Amniotic epithelial cell (primary cell): ENCODE measurements around the gene TATDN2.
"Not testable (repeated sequence)": the region's sequence is repeated elsewhere in the genome, so short reads cannot be mapped to it uniquely, and the experiment has no call there.

Source experiments
- DNase-seq: peaks from one replicate; pipeline ENCODE4 v3.0.0-alpha.2; 2010; ENCODE audit warnings: low read depth

Gene TATDN2

GRCh38 chr3:10268116-10268515 lies 19.9 kb downstream of the TATDN2 start:
- DNase-seq, result no peak

- DNase-seq, result no peak
Measured at GRCh38 chr3:10268930-10269329, 20.7 kb downstream of the TATDN2 start.

- no peak for DNase-seq
Measured at GRCh38 chr3:10269443-10269842, 21.2 kb downstream of the TATDN2 start.

DNA sequence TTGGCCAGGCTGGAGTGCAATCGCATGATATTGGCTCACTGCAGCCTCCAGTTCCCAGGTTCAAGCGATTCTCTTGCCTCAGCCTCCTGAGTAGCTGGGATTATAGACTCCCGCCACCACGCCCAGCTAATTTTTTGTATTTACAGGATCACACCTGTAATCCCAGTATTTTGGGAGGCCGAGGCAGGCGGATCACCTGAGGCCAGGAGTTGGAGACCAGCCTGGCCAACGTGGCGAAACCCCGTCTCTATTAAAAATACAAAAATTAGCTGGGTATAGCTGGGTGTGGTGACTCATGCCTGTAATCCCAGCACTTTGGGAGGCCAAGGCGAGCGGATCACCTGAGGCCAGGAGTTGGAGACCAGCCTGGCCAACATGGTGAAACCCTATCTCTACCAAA lies 24.2 kb downstream of the TATDN2 start:
- DNase-seq, result not testable (repeated sequence)

GRCh38 chr3:10272977-10273376 lies 24.7 kb downstream of the TATDN2 start:
- DNase-seq, result no peak

DNA sequence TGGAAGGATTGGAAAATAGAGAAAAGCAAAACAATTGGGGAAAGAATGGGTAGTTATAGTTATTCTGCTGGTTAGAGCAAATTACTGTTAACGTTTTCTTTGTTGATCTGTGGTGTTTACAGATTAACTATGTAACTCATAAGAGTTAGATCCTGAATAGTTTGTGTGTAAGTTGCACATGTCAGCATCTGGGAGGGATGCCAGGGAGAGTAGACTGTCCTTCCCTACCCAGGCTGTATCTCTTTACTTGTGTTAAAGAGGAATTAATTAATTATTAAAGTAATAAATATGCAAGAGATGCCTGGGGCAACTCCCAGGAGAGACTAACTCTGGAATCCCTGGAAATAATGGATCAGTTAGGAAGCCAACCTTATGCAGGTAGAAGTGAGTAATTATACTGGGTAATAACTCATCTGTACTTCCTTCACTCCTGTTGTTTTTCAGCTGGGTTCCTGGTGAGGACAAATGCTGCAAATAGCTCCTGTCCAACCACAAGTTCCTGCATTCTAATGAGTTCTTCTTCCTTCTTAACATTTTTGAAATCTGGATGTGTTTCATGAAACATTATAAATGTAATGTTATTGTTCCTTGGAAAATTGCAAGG lies 25.5 kb downstream of the TATDN2 start:
- peak; percentile 27 for DNase-seq

DNA sequence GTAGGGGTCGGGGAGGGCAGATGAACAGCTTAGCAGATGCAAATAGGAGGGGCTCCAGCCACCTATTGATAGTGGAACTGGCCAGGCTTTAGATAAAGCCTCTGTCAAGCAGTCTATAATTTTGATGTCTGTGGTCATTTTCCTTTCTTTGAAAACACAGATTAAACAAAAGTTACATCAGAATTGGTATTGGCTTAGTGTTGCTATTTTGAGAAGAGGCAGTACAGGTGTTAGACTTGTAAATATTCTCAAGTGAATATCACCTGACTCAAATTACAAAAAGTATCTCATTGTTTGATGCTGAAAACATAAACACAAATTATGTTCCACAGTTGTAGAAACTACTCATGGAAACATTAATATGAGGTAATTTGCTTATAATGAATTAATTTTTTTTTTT lies 26.3 kb downstream of the TATDN2 start:
- no peak for DNase-seq

DNA sequence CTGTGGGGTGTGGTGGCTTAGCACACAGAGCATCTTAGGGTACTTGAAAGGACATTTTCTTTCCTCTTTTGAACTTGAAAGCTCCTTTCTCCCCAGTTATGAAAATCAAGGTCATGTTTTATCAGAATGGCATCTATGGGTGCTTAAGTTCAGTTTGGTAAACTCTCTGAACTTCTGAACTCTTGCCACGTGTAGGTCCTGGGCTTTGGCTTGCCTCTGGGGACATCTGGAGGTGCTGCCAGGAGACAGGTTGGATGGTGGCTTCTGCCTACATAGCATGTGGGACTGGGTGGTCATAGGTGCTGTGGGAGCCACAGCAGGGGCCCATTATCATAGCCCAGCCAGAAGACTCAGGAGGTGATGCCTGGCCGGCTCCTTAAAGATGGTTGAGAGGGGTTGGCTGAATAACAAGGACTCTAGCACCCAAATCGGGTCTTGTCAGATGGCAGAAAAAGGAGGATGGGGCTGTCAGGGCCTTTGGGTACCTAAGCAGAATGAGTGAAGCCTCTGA lies 28.9 kb downstream of the TATDN2 start:
- no peak for DNase-seq

DNA sequence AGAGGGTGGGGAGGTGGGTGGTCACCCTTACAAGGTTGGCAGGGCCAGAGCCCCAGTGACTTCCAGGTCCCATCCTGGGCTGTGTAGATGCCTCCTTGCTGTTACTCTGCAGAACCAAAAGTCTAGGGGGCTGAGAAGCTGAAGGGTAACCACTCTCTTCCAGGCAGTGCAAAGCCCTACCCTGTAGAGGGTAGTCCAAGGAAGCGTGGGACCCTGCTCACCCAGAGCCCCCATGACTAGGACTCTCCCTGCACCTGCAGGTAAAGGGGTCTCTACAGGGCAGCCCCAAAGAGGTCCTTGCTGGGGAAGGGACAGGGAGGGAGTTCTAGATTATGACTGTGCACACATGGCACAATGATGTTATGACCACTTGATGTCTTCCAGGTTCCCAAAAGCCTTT lies 30.2 kb downstream of the TATDN2 start:
- no peak for DNase-seq

DNA sequence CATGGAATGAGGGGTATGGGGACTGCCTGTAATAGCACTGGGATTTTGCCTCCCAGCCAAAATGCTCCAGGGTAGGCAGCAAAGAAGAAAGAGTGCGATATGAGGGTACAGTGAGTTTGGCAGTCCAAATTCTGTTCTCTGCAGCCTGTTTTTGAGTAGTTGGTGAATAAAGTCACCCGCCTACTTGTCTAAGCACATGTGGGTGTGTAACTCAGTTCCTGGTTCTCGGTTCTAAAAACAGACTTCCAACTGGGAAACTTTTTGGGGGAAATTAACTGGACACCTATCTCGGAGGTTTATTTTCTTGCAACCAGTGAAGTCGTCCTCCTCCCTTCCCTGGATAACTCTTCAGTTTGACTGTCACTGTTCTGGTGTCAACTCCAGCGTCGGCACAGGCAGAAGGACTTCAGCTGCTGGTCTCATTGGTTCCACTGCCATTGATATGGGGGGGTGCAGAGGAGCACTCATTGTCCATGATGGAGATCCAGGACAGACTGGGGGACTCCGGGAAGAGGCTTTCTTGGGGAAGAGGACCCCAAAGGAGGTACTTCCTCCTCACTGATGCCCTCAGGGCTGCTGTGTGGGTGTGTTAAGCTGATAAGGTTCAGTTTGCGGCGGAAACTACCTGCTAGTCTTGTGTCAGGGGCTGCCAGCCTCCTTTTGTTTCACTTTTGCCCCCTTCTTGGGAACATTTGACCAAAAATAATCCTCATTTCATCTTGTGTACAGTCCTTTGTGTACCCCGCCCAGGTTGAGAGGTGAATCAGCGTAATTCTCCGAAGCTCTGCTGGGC lies 31.3 kb downstream of the TATDN2 start:
- DNase-seq, result no peak

DNA sequence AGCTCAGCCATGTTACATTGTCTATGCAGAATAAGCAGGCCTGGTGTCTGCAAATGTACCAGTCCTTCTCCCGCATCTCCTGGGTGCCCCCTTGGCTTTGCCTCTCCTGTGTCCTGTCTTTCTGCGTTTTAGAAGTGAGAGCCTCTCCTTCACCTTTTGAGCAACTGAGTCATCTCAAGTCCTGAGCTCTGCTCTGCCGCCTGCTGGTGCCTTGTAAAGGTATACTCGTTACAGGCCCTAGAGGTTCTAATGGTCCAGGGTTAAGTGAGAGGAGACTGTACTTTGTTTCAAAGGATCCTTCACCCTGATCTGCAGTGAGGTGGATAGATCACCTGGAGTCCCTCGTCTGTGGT lies 31.9 kb downstream of the TATDN2 start:
- DNase-seq, result peak; percentile 18

- no peak for DNase-seq
Measured at GRCh38 chr3:10280571-10280970, 32.3 kb downstream of the TATDN2 start.

GRCh38 chr3:10281951-10282350 lies 33.7 kb downstream of the TATDN2 start:
- no peak for DNase-seq

GRCh38 chr3:10283638-10284037 lies 35.4 kb downstream of the TATDN2 start:
- peak; percentile 20 for DNase-seq

DNA sequence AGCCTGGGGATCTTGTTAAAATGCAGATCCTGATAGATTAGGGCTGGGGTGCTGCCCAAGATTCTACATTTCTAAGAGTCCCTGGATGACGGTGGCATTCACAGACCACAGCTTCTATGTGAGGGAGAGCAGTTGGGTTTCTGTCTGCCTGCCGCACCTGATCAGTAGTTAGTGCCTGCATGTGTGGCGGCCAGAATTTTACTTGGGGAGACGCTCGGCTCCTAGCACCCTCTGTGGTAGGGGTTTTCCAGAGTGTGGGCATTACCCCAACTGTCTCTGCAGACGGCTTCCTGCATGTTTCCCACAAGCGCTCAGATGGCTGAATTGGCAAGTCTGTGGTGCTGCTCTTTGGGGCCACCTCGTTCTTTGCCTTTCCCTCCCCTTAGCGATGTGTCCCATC lies 36.2 kb downstream of the TATDN2 start:
- DNase-seq, result no peak

GRCh38 chr3:10285272-10286132 lies 37.2 kb downstream of the TATDN2 start:
- peak; percentile 85 for DNase-seq

DNA sequence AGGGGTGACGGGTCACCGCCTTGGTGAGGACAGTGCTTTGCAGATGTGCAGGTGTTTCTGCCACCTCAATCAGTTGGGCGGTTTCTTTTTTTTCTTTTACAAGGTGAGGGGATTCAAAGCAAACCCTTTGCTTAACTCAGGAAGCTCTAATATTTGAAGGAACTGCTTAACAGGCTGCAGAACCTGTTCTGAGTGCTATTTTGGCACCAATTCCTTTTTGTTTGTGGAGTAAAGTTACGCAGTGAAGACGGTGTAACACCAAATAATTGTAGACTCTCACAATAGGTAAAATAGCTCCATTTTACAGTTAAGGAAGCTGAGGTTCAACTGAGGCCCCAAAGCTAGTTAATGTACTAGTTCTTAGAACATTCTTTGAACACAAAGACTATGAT lies 37.9 kb downstream of the TATDN2 start:
- no peak for DNase-seq

GRCh38 chr3:10286596-10287295 lies 38.5 kb downstream of the TATDN2 start:
- peak; percentile 70 for DNase-seq

DNA sequence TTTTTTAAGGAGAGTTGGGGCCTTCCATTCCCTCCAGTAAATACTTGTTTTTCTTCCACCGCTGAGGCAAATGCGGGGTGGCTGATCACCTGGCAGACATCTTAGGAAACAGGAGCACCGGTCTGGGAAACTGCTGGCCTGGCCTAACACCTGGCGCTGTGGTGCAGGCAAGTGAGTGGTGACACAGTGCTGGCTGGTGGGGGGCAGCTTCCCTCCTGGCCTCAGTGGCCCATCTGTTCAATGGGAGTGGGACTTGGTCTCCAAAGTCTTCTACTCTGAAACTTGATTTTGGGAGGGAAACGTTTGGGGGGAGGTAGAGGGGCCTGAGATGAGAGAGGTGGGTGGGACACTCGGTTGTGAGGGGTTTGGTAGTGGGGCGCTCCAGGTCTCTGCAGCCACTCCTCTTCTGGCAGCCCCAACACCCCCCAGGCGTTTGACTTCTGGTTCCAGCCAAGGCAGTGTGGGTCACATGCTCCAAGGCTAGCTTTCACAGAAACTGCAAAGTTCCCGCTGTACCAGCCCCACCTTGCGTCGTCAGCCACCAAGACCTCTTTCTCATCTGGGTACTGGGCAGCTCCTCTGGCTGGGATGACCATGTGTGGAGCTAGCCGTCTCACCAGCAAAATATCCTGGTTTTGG lies 39.8 kb downstream of the TATDN2 start:
- no peak for DNase-seq

DNA sequence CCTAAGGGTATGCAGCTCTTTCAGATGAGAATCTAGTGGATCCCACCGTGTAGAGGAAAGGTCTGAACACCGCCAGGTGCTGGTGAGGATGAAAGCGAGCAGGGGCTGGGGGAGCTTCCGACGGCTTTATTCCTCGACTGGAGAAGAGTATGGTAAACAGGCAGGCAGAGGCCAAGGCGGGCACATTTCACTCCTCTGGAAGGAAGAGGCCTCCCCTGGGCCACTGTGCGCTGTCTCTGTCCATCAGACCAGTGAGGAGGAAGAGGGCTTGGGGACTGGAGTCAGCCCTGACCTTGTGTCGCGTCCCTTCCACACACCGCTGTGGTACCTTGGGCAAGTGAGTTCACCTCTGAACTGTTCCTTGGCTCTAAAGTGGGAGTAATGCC lies 40.3 kb downstream of the TATDN2 start:
- no peak for DNase-seq

DNA sequence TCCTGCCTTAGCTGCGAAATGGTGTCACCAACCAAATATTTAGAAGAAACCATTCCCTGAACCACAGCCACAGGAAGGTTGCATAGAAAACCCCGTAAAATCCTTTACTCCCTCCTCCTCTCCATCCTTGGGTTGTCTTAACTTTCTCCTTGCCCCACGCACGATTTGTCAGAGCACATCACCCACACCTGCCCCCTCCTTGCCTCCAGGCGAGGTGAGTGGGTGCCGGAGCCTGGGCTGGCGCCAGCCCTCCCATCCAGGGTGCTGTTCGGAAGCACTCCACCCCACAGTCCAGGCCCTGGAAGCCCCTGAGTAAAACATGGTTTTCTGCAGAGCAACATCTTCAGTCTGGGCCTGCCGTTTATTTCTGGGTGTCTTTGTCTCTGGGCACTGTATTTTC lies 40.8 kb downstream of the TATDN2 start:
- DNase-seq, result no peak
